CD4-positive, alpha-beta T cell (primary cell): Measurements from ENCODE around the gene LRRC58. TPM values are rescaled to one million over a fixed set of nuclear protein-coding genes. Genes with fewer than 3 reads are reported as not detected.

Source experiments
- ATAC-seq: fragments of 200-7000 bp; cut with Tn5 transposase; one replicate; pipeline ENCODE4 v1.10.0; 2022; ENCODE audit warnings: mild to moderate bottlenecking; ENCODE audit not compliant: poor library complexity
- CTCF ChIA-PET: fragments of 350-600 bp; sonication (Branson Sonifier 250); formaldehyde crosslinking; loops from one replicate; lab custom pipeline; 2021; ENCODE audit warnings: antibody characterized with exemption, inconsistent platforms; lab: Charles Lee
- POLR2A ChIA-PET: fragments of 350-600 bp; sonication (Branson Sonifier 250); formaldehyde crosslinking; loops from one replicate; lab custom pipeline; 2021; ENCODE audit warnings: antibody characterized with exemption, inconsistent platforms; lab: Charles Lee
- DNase-seq, 14 experiments: peaks; one replicate each; pipeline ENCODE4 v3.0.0-alpha.2; 2013 to 2020; ENCODE audit warnings: mixed read lengths in 2 of 14
- H3K27ac ChIP-seq, 2 donors: one replicate each; pipeline versions ENCODE4 v1.5.1 to v1.7.0; 2013; ENCODE audit warnings: low read length in 2 of 2, low read depth in 1 of 2, mild to moderate bottlenecking in 1 of 2
- H3K27me3 ChIP-seq, 2 experiments: 1 replicate in 1 of 2; 2 replicates in 1 of 2; pipeline versions ENCODE4 v1.6.1 to v1.7.0; 2013; ENCODE audit warnings: low read length in 2 of 2, control low read depth in 1 of 2, mild to moderate bottlenecking in 1 of 2, moderate library complexity in 1 of 2; ENCODE audit not compliant: insufficient read depth in 2 of 2, control insufficient read depth in 1 of 2
- H3K36me3 ChIP-seq: one replicate; pipeline ENCODE4 v1.6.1; 2013; ENCODE audit warnings: low read length, control low read depth; ENCODE audit not compliant: insufficient read depth
- H3K4me1 ChIP-seq: one replicate; pipeline ENCODE4 v1.6.1; 2013; ENCODE audit warnings: low read length, control low read depth; ENCODE audit not compliant: insufficient read depth
- H3K4me3 ChIP-seq: one replicate; pipeline ENCODE4 v1.5.1; 2013; ENCODE audit warnings: mild to moderate bottlenecking, low read length, moderate library complexity
- H3K9me3 ChIP-seq, 2 experiments: 1 replicate in 1 of 2; 2 replicates in 1 of 2; pipeline versions ENCODE4 v1.6.1 to v1.7.0; 2013; ENCODE audit warnings: low read length in 2 of 2, mild to moderate bottlenecking in 2 of 2, control low read depth in 1 of 2, moderate library complexity in 1 of 2; ENCODE audit not compliant: control insufficient read depth in 1 of 2, insufficient read depth in 1 of 2
- H3K27ac Mint-ChIP-seq: one replicate; pipeline ENCODE4 v1.8.0; 2020; ENCODE audit warnings: mixed read lengths
- H3K27me3 Mint-ChIP-seq: one replicate; pipeline ENCODE4 v1.8.0; 2021; ENCODE audit warnings: mixed read lengths
- H3K36me3 Mint-ChIP-seq: one replicate; pipeline ENCODE4 v1.8.0; 2021; ENCODE audit warnings: low read depth, mixed read lengths
- H3K4me1 Mint-ChIP-seq: one replicate; pipeline ENCODE4 v1.8.0; 2021; ENCODE audit warnings: low read depth, mixed read lengths
- H3K4me3 Mint-ChIP-seq: one replicate; pipeline ENCODE4 v1.8.0; 2020; ENCODE audit warnings: mild to moderate bottlenecking, mixed read lengths
- H3K9me3 Mint-ChIP-seq: one replicate; pipeline ENCODE4 v1.8.0; 2020; ENCODE audit warnings: mixed read lengths
- intact Hi-C, 2 experiments: fragments of 100-400 bp; cut with DNase I in 1 of 2; cut with micrococcal nuclease in 1 of 2; formaldehyde crosslinking; loops; one replicate each; pipeline versions ENCODE4 v1.15.1 to v1.9.0; 2023 to 2025; cut with DNase I, micrococcal nuclease
- total RNA-seq, 174 experiments: library from RNA in 2 of 174; stranded (reverse) in 2 of 174; gene quantifications; one replicate each; pipeline ENCODE4 v1.2.3 and lab custom pipeline; 2021 to 2026
- TF ChIP-seq, protein P1 (sequence below): fragments of 200-600 bp; IDR thresholded peaks from one replicate; pipeline ENCODE4 v1.8.0; 2022; ENCODE audit warnings: antibody characterized with exemption, mild to moderate bottlenecking

The LRRC58 gene
- total RNA-seq, 2 experiments from 2014 or later: 16.6 to 17.7 TPM

DNA sequence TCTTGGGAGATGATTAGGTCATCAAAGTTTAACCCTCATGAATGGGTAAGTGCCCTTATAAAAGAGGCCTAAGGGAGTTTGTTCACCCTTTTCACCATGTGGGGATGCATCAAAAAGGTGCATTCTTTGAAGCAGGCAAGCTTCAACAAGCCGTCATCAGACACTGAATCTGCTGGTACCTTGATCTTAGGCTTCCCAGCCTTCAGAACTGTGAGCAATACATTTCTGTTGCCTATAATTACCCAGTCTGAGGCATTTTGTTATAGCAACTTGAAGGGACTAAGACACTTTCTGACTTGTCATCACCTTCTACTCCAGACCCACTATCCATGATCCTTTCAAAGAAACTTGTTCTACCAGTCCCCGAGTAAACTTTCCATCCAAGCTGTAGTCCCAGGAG is 44.6 kb upstream of the LRRC58 start:
- DNase-seq (no peak), ATAC-seq (no peak)
- TF ChIP-seq, protein P1, sequence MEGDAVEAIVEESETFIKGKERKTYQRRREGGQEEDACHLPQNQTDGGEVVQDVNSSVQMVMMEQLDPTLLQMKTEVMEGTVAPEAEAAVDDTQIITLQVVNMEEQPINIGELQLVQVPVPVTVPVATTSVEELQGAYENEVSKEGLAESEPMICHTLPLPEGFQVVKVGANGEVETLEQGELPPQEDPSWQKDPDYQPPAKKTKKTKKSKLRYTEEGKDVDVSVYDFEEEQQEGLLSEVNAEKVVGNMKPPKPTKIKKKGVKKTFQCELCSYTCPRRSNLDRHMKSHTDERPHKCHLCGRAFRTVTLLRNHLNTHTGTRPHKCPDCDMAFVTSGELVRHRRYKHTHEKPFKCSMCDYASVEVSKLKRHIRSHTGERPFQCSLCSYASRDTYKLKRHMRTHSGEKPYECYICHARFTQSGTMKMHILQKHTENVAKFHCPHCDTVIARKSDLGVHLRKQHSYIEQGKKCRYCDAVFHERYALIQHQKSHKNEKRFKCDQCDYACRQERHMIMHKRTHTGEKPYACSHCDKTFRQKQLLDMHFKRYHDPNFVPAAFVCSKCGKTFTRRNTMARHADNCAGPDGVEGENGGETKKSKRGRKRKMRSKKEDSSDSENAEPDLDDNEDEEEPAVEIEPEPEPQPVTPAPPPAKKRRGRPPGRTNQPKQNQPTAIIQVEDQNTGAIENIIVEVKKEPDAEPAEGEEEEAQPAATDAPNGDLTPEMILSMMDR: no peak
- H3K9me3 ChIP-seq: no peaks in the 10 kb centered on the region
- no peaks in the 10 kb centered on the region for H3K27me3 Mint-ChIP-seq
- H3K27me3 ChIP-seq: no peaks in the 10 kb centered on the region
- H3K27ac ChIP-seq: no peak overlapping the region
- POLR2A ChIA-PET: no interaction called here
- no peaks in the 10 kb centered on the region for H3K4me1 Mint-ChIP-seq
- no peak overlapping the region for H3K4me3 Mint-ChIP-seq
- no peaks in the 10 kb centered on the region for H3K9me3 Mint-ChIP-seq
- intact Hi-C loops: no loop called here
- no peak overlapping the region for H3K4me3 ChIP-seq
- H3K4me1 ChIP-seq: no peaks in the 10 kb centered on the region
- H3K27ac Mint-ChIP-seq: no peak overlapping the region
- no peaks in the 10 kb centered on the region for H3K36me3 ChIP-seq
- no peaks in the 10 kb centered on the region for H3K36me3 Mint-ChIP-seq
- CTCF ChIA-PET: no interaction called here

DNA sequence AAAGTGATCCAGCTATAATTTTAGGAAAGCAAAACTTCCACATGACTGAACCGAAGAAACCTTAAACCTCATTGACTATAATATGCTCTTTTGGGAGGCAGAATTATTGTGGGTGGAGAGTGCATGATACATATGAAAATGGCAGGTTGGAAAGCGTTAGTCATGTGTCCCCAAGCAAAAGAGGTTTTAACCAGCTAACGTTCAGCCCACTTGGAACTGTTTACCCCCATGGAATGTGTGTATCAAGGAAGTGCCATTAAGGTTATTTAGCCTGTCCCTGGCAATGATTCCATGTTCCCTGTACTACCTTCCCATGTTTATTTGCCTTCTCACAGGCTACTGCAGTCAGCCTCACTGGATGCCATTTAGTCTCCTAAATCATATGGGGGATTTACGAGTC is 44.1 kb upstream of the LRRC58 start:
- H3K4me1 Mint-ChIP-seq: no peaks in the 10 kb centered on the region
- Histone ChIP-seq H3K4me3 (no peak overlapping the region), H3K9me3 (no peaks in the 10 kb centered on the region), H3K27me3 (no peaks in the 10 kb centered on the region), H3K27ac (no peak overlapping the region), H3K36me3 (no peaks in the 10 kb centered on the region), H3K4me1 (no peaks in the 10 kb centered on the region)
- no peaks in the 10 kb centered on the region for H3K9me3 Mint-ChIP-seq
- no peaks in the 10 kb centered on the region for H3K36me3 Mint-ChIP-seq
- TF ChIP-seq, protein P1: no peak
- no peaks in the 10 kb centered on the region for H3K27me3 Mint-ChIP-seq
- ATAC-seq (no peak), DNase-seq (no peak)
- CTCF ChIA-PET: no interaction called here
- intact Hi-C loops: no loop called here
- no peak overlapping the region for H3K4me3 Mint-ChIP-seq
- H3K27ac Mint-ChIP-seq: no peak overlapping the region
- POLR2A ChIA-PET: no interaction called here

DNA sequence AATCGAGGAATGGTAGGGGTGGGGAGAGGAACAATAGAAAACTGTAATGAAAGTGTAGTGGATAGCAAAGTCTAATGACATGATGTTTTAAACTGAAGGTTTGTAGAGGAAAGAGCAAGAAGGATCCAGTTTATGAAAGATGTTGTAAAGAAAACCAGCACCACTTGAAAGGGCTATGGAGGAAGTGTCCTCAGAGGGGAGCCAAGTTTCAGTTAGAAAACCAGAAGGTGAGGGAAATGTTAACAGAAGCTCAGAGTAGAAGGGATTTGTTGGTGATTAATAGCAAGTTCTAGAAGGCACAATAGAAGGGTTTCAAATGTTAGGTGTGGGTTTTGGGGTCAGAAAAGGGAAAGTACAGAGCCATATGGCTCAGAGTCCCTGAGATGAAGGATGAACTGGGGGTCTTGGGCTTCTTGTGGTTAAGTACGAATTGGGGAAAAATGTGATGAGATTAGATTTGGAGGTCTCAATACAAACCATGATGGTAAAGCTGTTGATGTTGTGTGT is 33.8 kb upstream of the LRRC58 start:
- TF ChIP-seq, protein P1: no peak
- Histone ChIP-seq H3K9me3 (no peaks in the 10 kb centered on the region), H3K27me3 (peaks cover 5 to 7% of the 10 kb centered on the region in 2 experiments), H3K4me1 (no peaks in the 10 kb centered on the region), H3K36me3 (no peaks in the 10 kb centered on the region), H3K27ac (no peak overlapping the region), H3K4me3 (no peak overlapping the region)
- intact Hi-C loops: no loop called here
- peaks cover 5% of the 10 kb centered on the region for H3K27me3 Mint-ChIP-seq
- ChIA-PET CTCF (no interaction called here), POLR2A (interaction anchor here (0.6 to 1.1 kb wide), 2 partner anchors 34 to 248 kb away, joined by 3 read pairs; partner anchors contain the start of gene LRRC58)
- no peak overlapping the region for H3K4me3 Mint-ChIP-seq
- ATAC-seq: no peak
- H3K27ac Mint-ChIP-seq: no peak overlapping the region
- H3K36me3 Mint-ChIP-seq: no peaks in the 10 kb centered on the region
- H3K9me3 Mint-ChIP-seq: peaks cover 2% of the 10 kb centered on the region
- no peaks in the 10 kb centered on the region for H3K4me1 Mint-ChIP-seq
- no peak for DNase-seq
